Measurements from ENCODE around the gene SMIM1.

The SMIM1 gene, protein sequence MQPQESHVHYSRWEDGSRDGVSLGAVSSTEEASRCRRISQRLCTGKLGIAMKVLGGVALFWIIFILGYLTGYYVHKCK

DNA sequence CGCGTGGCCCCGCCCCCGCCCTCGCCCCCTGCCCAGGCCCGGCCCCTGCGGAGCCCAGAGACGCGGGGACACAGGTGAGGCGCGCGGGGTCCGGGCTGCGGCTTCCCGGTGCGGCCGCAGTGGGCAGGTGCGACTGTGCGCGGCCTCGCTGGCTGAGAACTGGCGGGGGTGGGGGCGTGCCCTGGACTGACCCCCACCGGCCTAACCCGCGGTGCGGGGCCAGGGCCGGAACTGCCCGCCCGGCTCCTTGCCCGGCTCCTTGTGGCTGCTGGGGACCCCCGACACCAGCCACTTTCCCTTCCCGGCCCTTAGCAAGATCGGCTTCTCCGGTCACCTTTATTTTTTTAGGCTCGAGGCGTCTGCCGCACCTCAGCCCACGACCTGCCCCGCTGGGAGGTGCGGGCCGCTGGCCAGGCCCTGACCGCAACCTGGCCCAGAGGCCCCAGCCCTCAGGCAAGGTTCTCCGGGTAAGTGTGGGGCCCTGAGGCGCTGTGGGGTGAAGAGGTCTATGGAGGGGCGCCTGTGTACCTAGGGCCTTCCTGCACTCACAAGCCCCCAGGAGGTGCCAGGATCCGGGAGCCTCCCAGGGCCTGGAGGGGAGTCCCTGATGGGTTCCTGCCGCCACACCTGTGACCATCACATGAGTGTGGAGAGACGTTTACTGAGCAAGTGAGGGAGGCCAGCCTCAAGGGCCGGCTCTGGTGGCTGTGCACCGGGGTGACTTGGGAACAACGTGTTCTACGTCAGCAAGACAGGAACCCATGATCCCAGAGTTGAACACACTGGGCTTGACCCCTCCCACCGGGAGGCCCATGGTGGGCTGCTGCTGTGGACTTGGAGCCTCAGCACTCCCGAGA is at the start of gene SMIM1:
SMIM1 (plus strand) TSS at position 35 of the 857 bp plus-strand sequence. CDS start 2,625 bp downstream, outside the sequence.
- DNase-seq: peak; percentile 39

DNA sequence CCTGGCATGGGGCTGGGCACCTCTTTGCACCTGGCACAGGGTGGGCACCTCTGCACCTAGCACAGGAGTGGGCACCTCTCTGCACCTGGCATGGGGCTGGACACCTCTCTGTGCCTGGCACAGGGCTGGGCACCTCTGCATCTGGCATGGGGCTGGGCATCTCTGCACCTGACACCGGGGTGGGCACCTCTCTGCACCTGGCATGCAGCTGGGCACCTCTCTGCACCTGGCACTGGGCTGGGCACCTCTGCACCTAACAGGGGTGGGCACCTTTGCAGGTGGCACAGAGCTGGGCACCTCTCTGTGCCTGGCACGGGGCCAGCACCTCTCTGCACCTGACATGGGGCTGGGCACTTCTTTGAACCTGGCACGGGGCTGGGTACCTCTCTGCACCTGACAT is 49.7 kb upstream of the SMIM1 start:
- no peak for DNase-seq

DNA sequence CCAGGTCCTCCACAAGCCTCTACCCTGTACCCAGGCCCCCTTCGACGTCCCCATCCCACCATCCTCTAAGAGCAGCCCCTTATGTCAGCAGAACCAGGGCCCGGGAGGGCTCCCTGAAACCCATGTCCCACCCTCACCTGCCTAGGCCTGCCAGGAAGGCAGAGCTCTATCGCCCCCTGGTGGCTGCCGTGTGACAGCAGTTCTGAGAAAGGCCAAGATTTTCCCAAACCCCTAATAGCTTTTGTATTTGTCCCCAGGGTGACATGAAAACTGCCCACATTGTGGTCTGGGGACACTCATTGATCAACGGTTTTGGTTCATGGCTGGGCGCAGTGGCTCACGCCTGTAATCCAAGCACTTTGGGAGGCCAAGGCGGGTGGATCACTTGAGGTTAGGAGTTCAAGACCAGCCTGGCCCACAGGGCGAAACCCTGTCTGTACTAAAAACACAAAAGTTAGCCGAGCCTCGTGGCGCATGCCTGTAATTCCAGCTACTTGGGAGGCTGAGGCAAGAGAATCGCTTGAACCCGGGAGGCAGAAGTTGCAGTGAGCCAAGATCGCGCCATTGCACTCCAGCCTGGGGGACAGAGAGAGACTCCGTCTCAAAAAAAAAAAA is 48.0 kb upstream of the SMIM1 start:
- DNase-seq: peak; percentile 79

DNA sequence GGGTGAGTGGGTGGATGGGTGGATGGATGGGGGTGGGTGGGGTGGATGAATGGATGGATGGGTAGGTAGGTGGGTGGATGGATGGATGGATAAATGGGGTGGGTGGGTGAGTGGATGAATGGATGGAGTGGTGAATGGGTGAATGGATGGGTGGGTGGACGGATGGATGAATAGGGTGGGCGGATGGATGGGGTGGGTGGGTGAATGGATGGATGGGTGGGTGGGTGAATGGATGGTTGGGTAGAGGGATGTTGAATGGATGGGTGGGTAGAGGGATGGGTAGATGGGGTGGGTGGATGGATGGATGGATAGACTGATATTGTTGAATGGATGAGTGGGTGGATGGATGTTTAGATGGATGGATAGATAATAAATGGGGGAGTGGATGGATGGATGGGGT is 47.2 kb upstream of the SMIM1 start:
- DNase-seq: no peak

DNA sequence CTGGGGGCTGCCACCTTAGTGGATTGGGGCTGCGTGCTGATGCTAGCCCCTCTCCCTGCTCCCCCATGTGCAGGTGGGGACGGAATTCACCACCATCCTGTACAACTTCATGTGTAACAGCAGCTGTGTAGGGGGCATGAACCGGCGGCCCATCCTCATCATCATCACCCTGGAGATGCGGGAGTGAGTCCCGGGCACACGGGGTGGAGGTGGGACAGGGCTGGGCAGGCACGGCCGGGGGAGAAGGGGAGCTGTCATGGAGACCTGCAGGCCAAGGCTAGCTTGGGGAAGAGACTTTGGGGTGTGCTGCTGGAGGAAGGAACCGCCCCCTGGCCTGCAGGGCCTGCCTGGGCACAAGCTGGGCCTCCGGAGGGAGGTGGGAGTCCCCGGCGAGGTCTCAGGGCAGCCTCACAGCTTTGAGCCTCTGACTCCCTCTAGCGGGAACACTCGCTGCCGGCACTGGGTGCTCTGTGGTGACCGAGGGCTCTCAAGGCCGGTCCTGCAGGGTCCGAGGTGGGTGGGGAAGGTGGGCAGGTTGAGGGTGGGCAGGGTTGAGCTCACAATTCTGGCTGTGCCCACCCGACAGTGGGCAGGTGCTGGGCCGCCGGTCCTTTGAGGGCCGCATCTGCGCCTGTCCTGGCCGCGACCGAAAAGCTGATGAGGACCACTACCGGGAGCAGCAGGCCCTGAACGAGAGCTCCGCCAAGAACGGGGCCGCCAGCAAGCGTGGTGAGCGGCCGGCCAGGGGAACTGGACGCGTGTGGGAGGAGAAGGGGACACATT is 45.3 kb upstream of the SMIM1 start:
- no peak for DNase-seq

DNA sequence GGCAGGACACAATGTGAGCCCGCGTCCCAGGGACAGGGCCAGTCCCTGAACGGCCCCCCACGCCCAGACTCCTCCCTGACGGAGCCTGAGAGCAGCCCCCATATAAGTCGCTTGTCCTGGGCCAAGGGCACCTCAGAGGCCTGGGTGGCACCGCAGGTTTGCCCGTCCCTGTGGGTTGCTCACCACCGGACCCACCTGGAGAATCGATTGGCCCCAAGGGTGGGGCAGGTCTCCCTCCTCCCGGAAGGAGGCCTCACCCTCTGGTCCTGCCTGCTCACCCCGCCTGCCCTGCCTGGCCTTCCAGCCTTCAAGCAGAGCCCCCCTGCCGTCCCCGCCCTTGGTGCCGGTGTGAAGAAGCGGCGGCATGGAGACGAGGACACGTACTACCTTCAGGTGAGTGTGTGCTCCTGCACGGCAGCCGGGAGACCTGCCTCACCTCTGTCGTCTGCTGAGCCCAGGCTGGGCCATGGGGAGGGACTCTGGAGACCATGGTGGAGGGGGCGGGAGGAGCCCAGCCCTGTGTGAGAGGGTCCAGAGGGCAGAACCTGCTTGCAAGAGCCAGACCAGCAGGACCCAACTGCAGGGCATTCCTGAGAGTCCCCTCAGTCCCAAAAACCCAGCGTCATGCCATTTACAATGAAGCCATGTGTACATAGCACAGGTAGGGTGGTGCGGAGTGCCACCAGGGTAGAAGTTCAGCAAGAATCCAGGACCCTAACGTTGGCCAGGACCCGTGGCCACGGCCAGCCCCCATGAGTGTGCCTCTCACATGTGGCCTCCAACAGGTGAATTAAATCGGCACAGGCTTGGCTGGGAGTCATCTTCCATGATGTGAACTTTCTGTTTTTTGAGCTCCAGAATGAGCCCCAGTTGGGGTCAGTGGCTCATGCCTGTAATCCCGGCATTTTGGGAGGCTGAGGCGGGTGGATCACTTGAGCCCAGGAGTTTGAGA is 44.4 kb upstream of the SMIM1 start:
- DNase-seq: no peak

DNA sequence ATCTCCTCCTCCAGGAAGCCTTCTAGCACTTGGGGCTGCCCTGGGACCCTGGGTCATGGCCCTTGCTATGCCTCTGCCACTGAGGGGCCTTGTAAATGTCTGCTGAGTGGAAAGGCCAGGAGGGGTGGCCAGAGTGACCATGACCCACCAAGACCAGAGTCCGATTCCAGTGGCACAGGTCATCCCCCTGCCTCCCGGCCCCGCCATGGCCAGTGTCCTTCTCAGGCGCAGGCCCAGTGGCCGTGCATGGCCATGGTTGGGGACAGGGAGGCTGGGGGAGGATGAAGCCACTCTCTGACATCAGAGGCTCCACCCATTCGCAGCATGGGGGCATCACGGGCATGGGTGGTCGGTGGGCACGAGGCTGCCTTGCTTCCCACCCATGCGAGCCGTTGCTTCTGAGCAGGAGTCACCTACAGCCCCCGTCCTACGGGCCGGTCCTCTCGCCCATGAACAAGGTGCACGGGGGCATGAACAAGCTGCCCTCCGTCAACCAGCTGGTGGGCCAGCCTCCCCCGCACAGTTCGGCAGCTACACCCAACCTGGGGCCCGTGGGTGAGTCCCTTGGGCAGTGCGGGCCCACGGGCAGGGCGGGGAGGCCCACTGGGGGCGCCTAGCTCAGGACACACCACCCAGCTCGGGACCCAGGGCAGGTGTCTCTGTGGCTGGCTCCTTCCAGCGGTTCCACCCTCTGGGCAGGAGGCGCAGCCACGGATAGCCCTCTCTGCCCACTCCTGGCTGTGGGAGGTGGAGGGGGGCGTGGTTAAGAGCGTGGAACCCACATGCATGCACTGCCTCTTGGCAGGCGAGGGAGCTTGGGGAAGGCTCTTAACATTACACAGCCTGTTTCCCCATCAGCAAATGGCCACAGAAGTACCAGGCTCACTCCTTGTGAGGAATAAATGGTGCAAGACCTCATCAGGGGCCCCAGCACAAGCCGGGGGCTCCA is 42.7 kb upstream of the SMIM1 start:
- DNase-seq: no peak

DNA sequence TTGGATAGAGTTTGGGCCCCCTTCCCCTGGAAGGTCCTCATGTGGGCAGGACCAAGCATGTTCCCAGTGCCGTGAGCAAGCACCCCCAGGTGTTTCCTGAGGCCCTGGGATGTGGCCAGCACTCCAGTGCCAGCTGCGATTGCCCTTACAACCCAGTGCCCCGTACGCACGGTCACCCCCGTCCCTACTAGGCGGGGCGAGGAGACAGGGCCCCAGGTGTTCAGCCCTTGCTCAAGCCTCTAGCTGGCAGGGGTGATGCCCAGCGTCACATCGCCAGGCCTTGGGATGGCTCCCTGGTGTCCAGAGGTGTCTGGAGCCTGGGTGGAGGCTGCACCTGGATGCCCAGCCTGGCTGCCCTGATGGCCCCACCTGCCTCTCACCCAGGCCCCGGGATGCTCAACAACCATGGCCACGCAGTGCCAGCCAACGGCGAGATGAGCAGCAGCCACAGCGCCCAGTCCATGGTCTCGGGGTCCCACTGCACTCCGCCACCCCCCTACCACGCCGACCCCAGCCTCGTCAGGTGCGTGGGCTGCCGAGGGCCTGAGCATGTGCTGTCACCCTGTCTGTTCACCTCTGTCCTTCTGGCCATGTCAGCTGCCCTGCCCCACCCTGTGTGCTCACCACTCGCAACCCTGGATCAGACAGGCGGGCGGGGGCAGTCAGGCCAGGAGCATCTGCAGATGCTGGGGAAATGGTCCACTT is 41.9 kb upstream of the SMIM1 start:
- DNase-seq: no peak

DNA sequence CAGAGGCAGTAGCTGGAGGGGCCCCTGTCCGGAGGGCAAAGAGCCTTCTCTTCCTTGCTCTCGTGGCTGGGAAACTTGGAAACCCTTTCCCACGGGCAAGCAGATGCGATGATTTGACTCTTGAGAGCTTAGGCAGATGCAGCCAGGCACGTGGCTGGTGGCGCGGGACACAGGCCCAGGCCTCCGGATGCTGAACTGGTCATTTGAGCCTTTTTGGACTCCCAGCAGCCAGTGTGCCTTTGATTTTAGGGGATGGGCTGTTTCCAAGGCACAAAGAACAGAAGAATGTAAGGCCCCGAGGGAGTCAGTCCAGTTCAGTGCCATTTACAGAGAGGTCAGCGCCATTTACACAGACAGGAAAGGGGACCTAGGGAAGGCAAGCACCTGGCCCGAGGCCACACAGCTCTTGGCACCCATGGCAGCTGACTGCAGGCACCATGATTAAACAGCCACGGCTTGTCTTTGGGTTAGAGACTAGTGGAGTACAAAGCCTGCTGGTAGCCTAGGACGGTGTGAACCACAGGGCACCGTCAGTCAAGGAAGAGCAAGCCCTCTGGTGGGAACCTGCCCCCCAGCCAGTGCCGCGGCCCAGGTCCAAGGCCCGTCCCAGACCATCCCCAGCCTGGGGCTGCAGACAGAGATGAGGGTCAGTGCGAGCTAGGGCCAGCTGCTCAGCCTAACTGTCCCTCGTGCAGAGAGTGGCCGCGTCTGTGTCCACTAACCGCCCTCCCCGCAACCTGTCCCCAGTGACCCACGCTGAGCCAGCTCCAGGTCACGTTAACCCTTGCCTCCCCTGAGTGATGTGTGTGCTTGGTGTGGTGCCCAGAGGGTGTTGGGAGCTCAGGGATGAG is 40.7 kb upstream of the SMIM1 start:
- no peak for DNase-seq

DNA sequence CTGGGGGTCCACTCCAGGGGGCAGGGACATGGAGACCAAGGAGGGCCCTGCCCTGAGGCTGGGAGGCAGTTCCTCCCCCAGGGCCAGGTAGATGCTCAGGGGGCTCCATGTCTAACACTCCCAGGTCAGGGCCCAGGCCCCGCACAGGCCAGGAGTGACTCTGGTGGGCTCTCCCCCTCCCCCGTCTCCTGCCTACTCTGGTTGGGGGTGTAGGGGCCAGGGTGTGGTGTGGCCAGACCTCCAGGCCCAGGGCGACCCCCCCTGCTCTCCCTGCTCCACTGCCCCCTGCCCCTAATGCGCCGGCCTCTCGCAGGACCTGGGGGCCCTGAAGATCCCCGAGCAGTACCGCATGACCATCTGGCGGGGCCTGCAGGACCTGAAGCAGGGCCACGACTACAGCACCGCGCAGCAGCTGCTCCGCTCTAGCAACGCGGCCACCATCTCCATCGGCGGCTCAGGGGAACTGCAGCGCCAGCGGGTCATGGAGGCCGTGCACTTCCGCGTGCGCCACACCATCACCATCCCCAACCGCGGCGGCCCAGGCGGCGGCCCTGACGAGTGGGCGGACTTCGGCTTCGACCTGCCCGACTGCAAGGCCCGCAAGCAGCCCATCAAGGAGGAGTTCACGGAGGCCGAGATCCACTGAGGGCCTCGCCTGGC is 40.0 kb upstream of the SMIM1 start:
- DNase-seq: no peak

DNA sequence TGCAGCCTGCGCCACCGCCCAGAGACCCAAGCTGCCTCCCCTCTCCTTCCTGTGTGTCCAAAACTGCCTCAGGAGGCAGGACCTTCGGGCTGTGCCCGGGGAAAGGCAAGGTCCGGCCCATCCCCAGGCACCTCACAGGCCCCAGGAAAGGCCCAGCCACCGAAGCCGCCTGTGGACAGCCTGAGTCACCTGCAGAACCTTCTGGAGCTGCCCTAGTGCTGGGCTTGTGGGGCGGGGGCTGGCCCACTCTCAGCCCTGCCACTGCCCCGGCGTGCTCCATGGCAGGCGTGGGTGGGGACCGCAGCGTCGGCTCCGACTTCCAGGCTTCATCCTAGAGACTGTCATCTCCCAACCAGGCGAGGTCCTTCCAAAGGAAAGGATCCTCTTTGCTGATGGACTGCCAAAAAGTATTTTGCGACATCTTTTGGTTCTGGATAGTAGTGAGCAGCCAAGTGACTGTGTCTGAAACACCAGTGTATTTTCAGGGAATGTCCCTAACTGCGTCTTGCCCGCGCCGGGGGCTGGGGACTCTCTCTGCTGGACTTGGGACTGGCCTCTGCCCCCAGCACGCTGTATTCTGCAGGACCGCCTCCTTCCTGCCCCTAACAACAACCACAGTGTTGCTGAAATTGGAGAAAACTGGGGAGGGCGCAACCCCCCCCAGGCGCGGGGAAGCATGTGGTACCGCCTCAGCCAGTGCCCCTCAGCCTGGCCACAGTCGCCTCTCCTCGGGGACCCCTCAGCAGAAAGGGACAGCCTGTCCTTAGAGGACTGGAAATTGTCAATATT is 39.3 kb upstream of the SMIM1 start:
- no peak for DNase-seq

DNA sequence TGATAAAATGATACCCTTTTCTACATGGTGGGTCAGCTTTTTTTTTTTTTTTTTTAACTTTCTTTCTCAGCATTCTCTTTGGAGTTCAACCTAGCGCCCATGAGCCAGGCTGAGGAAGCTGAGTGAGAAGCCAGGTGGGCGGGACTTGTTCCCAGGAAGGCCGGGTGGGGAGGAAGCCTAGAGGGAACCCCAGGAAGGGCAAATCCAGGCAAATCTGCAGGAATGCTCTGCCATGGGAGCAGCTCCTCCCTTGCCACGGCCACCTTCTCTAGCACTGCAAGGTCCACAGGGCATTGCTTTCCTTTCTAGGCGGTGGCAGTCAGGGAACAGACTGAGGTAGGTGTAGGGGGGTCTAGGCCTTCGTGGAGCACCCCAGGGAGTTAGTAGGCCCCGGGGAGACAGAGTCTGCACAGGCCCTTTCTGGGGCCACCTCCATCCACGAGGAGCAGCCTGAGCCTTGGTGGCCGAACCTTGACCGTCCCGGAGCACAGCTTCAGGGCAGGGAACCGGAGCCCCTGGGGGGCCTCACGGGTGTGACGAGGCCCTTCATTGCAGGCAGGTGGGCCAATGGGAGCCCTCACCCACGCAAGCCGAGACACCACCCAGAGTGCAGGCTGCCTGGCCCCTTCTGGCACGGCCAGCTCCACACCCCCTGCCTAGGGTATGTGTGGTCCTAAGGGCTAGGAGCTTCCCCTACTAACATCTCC is 38.5 kb upstream of the SMIM1 start:
- no peak for DNase-seq

DNA sequence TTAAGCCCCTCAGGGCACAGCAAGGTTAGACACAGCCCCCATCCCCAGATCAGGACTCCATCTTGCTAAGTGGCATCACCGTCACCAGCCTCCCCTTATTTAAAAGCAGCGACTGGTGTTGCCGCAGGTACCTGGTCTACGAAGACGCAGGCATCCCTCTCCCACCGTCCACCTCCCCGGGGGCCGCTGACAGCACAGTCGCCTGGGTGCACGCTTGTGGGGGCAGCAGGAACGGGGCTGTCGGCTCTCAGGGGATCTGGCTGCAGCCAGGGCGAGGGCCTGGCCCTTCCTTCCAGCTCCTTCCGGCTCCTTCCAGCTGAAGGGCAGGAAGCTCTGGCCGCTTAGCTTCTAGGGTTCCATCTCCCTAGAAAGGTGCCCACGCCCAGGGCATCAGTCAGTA is 37.9 kb upstream of the SMIM1 start:
- DNase-seq: no peak

DNA sequence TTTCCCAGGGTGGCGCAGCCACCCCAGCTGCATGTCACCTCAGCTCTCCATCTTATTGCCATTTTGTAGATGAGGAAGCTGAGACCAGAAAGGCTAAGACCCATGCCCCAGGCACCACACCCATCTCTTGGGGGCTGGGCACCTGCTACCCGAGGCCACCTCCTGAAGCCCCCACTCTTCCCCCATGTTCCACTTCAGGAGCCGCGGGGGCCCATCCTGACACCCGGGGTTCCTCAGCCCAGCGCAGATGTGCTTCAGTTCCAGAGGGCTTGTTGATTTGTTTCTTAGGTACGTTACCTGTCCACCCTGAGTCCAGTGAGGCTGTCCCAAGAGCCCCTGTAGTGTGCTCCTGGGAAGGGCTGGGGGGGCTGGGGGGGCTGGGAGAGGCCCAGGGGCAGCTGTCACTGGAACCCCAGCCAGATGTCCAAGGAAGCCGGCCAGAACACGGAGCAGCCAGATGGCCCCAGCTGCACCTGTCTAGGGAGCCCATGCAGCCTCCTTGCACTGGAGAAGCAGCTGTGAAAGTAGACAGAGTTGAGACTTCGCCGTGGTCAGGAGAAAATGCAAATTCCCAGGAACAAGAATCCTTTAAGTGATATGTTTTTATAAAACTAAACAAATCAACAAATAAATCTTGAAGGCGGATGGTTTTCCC is 37.4 kb upstream of the SMIM1 start:
- no peak for DNase-seq

DNA sequence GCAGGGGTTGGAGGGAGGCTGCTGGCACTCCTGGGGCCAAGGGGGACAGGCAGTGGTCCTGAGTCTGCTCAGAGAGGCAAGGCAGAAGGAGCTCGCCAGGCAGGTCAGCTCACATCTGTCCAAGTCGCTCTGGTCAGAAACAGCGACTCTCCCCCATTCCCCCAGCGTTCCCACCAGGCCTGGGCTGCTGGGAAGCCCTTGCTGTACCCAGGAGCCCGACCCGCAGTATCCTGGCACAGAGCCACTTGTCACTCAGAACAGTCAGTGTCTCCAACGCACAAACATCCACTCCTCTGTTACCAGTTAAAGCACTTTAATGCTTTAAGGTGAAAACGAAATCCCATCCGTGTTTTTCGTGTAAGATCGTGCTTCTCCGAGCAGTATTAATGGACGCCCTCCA is 36.9 kb upstream of the SMIM1 start:
- no peak for DNase-seq

DNA sequence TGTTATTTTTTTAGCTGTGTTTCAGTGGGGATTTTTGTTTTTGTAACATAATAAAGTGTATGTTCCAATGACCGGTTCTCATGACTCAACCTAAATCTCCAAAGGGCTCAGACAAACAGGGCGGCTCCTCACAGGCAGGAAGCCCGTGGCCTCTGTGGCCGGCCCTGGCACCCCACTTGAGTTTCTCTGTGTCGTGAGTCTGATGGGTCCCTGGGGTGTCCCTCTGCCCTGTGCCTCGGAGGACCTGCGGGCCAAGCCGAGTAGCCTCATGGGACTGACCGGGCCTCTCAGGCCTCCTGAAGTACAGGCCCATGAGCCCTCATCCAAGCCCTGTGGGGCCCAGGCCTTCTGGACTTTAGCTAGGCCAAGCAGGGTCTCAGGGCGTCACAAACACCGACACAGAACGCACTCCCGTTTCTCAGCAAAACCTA is 36.4 kb upstream of the SMIM1 start:
- no peak for DNase-seq

DNA sequence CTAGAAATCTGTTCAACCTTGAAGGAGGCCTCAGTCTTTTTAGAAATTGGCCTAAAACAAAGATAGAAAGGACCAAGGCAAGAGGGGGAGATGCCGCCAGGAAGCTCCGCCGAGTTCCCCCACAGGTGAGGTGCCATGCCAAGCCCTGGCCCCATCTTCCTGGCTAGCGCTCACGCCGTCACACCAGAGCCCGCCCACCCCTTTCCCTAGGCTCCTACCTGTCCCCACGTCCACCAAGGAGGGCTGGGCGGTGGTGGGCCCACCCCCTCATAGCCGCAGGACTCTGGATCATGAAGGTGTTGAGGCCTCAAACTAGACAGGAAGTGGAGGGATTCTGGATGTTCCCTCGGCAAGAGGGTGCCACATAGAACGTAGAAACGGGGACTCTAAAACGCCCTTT is 35.8 kb upstream of the SMIM1 start:
- no peak for DNase-seq
